Subcutaneous adipose tissue (tissue), 4 donors: ENCODE results near the gene TRIM32. TPM values are rescaled to one million over a fixed set of nuclear protein-coding genes. Genes with fewer than 3 reads are reported as not detected.

ENCODE experiments used
- total RNA-seq, 4 donors: library from RNA; depleted of rRNA; stranded (reverse); fragments of >200 nt; gene quantifications; one replicate each; pipeline ENCODE4 v1.1.0, GENCODE V29; 2016
- TF ChIP-seq, protein P1 (sequence below): fragments of 450-650 bp; IDR thresholded peaks from one replicate; pipeline ENCODE4 v1.5.1; 2016; ENCODE audit warnings: low read depth, mild to moderate bottlenecking, control low read depth, antibody characterized with exemption, moderate library complexity

The TRIM32 gene
- 10 to 100 TPM; 12.8 to 22.9 (median 14.3) TPM for total RNA-seq

GRCh38 chr9:116687074-116687753, at the start of gene TRIM32:
TRIM32 (plus strand) TSS chr9:116687305; CDS start chr9:116697743, 10,438 bp downstream.
- TF ChIP-seq, protein P1, sequence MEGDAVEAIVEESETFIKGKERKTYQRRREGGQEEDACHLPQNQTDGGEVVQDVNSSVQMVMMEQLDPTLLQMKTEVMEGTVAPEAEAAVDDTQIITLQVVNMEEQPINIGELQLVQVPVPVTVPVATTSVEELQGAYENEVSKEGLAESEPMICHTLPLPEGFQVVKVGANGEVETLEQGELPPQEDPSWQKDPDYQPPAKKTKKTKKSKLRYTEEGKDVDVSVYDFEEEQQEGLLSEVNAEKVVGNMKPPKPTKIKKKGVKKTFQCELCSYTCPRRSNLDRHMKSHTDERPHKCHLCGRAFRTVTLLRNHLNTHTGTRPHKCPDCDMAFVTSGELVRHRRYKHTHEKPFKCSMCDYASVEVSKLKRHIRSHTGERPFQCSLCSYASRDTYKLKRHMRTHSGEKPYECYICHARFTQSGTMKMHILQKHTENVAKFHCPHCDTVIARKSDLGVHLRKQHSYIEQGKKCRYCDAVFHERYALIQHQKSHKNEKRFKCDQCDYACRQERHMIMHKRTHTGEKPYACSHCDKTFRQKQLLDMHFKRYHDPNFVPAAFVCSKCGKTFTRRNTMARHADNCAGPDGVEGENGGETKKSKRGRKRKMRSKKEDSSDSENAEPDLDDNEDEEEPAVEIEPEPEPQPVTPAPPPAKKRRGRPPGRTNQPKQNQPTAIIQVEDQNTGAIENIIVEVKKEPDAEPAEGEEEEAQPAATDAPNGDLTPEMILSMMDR = no peak

DNA sequence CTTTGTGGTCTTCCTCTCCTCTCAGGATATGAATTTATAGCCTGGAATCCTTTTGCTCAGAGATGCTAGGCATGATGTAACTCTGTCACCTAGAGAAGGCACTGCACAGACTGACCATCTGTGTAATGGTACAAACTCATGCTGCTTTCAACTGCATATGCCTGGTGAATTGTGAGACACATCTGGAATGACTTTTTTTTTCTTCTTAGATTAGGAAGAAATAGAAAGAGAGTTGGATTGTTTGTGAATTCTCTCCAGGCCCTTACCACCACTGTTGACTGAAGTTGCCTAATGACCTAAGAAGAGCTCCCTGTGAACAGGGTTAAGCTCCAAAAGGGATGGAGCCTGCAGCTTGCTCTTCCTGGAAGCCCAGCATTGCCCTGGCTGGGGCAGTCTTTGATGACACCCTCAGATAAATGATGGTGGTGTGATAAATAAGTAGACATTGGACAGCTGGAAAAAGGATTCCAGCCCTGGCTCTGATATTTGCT, 47.8 kb upstream of the TRIM32 start:
- TF ChIP-seq, protein P1 = no peak

DNA sequence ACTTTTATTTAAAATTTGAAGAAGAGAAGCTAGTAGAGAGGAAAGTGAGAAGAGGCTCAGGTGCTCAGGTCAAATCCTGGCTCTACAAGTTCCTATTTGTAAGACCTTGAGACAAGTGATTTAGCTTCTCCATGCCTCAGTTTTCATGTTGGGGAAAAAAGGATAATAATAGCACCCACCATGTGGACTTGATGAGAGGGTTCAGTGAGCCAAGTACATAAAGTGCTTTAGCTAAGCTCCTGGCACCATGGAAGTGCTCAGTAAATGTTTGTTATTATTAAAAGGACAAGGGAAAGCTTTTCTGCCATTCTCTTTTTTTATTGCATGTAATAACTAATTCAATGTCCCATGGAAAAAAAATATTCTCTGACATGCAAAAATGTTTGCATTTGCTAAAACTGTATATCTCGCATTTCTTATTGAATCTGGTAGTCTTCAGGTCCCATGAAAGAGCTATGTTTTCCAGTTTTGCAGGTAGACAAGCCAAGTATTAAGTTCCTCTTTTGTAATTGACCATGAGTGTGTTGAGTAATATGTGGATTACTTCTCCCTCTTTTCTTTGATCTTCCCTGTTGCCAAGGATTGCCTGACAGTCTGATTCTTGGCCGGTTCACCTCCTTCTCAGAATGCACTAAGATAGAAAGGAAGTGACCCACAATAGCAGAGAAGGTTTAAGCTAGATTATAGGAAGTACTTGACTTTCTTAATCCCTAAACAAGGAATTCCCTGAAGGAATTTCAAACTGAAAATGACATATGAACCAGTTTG, 45.6 kb upstream of the TRIM32 start:
- TF ChIP-seq, protein P1 = no peak

DNA sequence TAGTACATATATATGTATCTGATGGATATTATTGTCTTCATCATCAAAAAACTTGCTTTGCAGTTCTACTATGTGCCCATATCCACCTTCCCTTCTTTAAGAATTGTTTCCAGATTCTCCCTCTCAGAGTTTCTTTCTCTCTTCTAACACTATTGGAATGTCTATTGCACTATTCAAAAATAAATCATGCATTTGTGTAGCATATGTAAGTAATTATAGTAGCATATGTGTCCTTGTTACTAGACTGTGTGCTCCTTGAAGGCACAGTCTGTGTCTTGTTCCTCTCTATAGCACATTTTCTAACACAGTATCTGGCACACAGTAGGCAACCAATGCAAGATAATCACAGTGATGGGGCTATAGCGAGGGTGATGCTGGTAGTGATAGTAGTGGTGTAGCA, 43.4 kb upstream of the TRIM32 start:
- TF ChIP-seq, protein P1 = no peak

DNA sequence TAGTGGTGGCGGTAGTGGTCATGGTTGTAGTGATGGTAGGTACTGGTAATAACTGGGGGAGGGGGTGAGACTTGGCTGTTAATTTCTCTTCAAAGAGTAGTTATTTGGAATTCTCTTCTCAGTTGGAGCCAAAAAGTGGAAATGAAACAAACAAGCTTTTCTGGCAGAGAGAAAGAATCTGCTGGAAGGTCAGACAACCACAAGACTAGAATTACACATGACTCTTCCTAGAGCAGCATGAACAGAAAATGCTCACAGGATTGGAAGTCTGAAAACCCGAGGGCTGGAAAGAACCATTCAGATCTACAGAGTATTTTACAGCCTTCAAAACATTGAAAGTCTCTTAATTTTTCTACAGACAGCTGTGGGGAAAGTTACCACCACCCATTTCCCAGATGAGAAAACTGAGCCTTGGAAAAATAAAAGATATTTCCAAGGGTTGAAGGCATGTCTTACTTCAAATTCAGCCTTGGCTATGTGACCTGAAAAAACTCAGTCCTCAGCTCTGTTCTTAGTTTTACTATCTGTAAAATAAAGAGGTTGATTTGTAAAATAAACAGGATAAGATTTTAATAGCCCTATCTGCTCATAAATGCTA, 42.9 kb upstream of the TRIM32 start:
- TF ChIP-seq, protein P1 = no peak

DNA sequence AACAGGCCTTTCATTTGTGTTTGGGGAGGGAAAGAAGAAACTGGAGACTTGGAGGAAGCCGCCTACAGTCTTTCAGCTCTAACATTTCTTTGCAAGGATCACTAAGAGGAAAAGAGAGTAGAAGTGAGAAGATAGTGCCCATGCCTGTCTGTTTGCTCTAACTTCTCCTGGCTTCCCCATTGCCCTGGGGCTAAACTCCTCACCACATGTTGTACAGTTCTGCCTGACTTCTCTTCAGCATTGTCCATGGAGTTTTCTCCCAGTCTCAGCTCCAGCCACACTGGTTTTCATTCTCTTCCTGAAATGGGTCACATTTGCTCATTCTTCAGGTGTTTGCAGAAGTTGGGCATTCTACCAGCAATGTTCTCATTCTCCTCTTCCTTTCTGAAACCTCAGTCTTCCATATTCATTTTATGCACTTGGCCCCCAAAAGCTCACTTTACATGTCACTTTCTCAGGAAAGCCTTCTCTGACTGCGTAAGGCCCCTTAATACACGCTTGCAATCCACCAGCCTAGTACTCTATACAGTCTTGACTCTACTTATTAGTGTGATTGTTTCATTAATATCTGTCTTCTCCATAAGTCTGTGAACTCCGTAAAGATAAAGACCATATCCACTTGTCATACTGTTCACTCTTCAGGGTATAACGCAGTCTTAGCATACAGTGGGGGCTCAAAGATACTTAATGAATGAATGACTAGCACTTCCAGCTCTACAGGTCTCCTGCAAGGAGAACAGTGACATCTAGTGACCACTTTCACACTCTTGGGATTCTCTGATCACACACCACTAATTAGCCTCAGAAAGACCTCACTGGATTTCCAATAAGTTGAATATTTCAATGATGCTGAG, 40.2 kb upstream of the TRIM32 start:
- TF ChIP-seq, protein P1 = no peak
